HUDEP-2 (cell line): ENCODE results near the gene ACOX1.

Experiments
- DNase-seq, 76 experiments: peaks; one replicate each; lab custom pipeline; 2025; ENCODE audit not compliant: unreplicated experiment in 76 of 76; lab: John Stamatoyannopoulos, UW

ACOX1 gene

DNA sequence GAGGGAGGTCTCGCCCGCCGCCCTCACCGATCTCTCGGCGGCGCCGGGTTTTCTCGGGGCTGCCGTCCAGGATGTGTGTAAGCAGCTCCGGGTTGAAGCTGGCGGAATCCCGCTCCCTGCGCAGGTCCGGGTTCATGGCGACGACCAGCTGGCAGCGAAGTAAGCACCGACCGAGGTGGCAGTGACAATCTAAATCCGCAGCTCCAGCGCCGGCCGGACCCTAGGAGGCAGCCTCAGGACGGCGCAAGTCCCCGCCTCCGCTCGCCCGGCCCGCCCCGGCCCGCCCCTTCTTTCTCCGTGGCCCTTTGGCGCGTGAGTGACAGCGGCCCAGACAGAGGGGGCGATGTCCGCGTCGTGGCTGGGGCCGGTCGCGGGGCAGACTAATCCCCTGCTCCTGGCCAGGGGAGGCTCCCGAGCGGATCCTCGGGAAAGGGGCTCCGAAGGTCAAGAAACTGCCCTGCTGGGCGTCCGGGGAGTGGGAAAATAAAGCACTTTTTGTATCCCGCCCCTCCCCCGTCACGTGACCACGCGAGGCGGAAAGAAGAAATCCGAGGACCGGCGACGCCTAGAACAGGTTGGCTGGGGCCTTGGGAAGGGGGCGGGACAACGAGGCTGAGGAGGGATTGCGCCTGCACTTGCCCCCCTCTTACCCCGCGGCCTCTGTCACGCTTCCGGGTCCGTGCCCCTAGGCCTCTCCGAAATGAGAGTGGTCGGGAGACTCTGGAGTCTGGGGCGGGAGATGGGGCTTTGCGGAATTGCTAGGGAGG is at the start of gene ACOX1, which contains the start of gene TEN1:
Gene ACOX1 (minus strand): TSS at position 229 of the 767 bp plus-strand sequence. CDS start 93 bp downstream, at position 136.
Gene TEN1 (plus strand): TSS at position 303 of the 767 bp plus-strand sequence. CDS start 6,953 bp downstream, outside the sequence.
- DNase-seq = peak in 75 of 76 experiments; percentile 30 to 98 (median 89)

DNA sequence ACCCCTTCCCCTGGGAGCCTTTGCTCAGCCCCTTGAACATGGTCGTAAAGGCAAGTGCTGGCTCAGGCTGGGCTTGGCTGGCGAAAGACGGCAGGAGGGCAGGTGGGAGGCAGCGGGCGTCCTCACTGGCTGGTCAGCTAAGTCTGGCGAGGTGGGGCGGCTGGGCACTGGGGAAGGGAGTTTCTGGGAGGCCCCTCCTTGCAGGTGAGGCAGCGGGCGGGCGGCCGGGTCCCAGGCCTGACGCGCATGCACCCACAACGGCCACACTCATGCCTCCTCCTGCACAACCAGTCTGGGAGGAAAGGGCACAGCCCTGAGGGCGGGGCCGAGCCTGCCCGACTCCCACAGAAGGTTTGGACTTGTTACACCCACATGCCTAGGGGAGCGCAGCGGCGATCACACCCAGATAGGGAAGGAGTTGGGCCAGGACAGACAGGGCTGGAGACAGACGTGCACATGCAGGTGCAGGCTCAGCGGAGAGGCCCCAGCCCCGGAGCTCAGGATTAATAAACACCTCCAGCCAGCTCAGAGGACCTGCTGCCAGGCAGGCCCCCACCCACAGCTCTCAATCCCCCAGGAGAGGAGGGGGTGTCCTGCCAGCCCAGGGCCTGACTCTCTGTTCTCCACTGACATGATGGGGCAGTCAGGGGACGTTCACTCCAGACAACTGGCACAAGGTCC is 48.3 kb upstream of the ACOX1 start, which contains the start of gene EVPL:
Gene EVPL (minus strand): TSS at position 148 of the 681 bp plus-strand sequence. CDS start 108 bp downstream, at position 40.
- DNase-seq = peak in 73 of 76 experiments; percentile 11 to 87 (median 72)

DNA sequence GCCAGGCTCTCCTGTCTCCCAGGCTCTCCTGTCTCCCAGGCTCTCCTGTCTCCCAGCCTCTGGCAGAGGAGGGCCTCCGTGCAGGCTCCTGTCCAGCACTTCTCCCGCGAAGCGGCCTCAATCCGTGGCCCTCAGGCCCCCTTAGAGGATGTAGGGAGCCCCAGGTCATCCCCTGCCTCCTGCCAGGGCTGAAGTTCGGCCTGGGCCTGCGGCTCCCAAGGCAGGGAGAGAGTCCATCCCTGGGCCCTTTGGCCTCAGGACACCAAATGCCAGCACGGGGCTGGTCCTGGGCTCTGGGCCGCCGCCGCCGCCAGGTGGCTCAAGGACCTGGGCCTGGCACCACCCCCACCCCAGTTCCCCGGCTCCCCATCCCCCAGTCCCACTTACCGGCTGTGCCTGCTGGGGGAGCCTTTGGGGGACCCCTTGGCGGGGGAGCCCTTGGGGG is 47.8 kb upstream of the ACOX1 start:
- no peak for DNase-seq

DNA sequence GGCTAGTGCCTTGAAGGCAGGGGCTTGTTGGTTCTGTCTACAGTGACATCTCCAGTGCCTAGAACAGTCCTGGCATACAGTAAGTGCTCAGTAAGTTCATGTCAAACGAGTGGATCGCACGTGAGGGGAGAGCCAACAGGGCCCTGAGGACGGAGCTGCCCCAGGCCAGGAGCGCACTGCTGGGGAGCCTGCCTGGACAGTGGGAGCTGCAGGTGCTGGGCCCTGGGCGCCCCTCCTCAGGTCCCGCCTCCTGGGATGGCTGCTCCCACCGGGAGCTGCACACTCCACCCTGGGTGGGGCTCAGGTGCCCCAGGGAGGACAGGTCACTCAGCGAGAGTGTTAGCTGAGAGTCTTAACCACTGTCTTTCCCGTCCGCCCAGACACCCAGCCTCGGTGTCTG is 46.3 kb upstream of the ACOX1 start:
- no peak for DNase-seq

DNA sequence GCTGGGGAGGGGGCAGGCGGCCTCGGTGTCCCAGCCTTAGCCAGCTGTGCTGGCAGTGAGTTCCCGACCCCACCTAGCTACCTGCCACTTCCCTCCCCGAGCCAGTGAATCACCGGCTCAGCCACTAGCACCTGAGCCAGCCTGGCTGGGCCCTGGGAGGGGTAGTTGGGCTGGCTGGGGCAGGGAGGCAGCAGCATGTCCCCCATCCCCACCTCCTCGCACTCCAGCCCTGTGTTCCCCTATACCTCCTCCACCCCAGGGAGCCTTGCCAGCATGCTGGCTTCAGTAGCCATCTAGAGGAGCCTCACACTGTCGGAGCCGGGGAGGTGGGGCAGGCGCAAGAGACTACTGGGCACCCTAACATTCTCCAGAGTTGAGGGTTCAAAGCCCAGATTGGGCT is 45.4 kb upstream of the ACOX1 start:
- DNase-seq = no peak

DNA sequence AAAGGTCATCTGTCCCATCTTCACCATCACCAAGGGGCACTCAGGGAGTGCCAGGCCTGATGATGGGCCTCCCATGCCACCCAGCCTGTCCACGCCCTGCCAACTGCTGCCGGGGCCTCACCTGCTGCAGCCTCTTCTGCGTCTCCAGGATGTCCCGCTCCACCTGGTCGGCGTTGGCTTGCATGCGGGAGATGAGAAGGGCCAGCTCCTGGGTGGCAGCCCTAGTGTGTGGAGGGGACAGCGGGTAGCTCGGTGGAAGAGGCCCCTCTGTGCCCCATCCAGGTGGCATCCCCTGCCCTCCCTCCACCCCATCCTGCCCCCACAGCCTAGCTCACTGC is 44.9 kb upstream of the ACOX1 start:
- no peak for DNase-seq

DNA sequence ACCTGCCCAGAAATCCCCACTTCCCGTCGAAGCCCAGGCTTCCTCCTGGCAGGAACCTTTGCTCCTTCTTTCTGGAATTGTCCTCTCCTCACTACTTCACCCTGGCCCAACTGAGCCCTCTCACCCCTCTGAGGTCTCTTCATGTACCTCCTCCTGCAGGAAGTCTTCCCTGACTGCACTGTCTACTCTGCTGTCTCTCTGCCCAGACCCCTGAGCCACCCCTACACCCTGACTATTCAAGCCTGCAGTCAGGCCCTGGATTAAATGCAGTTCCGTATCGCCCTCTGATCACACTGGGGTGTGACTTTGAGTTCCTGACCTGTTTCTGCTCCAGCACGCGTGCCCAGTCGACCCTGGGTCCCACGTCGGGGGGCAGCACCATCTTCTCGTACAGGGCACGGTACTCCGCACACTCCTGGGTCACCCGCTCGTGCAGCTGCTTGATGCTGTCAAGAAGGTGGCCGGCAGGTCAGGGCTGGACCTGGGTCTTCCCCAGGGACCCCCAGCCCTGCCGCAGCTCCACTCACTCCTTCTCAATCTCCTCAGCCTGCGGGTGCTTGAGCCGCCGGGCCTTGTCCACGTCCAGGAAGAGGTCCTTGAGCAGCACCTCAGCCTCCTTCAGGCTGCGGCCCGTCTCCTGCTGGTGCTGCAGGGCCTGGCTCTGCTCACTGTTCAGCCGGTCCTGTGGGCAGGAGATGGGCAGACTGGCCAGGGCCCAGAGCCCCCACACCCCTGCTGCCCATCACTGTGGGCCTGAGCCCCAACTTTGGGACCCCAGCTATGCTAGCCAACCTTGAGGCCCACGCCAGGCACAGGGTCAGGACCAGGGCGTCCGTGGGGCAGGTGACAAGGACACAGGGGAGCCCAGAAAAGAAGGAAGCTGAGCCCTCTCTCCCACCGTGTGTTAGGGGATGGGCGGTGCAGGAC is 44.3 kb upstream of the ACOX1 start:
- no peak for DNase-seq

DNA sequence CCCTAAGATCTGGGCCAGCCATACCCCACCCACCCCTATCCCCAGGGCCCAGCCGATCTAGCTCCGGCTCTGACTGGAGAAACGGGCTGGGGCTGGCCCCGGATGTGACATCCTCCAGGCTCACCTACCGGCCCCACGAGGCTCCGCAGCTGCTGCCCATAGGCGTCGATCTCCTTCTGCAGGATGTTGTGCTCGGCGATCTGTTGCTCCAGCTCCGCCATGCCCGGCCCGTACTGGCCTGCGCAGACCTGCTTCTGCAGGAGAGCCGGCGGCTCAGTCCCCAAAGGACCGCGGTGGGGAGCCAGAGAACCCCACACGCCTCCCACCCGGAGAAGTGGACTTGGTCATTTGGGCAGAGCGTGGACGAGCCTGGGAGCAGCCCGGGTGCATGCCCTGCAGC is 43.3 kb upstream of the ACOX1 start:
- DNase-seq = no peak

DNA sequence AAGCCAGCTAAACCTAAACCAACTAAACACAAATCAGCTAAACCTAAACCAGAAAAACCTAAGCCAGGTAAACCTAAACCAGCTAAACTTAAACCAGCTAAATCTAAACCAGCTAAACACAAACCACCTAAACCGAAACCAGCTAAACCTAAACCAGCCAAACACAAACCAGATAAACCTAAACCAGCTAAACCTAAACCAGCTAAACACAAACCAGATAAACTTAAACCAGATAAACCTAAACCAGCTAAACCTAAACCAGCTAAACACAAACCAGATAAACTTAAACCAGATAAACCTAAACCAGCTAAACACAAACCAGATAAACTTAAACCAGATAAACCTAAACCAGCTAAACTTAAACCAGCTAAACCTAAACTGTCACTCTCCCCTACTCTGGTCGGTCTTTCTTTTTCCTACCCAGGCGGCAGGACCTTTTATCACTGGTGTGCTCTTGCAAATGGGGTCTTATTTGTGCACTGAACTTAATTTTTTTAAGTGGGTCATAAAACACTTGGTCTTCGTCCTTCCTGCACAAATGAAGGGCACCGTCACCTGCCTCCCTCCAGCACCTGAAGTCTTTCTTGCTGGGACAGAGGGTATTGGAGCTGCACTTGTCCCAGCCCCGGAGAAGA is 41.0 kb upstream of the ACOX1 start:
- no peak for DNase-seq

DNA sequence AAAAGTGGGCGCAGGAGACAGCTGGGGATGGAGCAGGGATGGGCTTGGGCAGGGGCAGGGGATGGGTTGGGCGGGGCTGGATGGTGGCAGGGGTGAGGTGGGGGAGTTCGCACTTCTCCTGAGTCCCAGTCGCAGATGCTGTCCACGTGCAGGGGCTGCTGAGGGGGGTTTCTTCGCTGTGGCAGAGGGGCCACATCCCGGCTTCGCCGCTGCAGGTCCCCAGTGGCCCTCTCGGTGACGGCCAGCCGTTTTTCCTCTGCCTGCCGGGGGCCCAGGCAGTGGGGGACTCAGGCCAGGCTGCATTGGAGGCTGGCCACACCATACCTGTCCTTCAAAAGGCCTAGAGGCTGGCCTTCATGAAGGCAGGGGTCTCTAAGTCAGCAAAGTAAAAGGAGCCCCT is 39.8 kb upstream of the ACOX1 start:
- no peak for DNase-seq

DNA sequence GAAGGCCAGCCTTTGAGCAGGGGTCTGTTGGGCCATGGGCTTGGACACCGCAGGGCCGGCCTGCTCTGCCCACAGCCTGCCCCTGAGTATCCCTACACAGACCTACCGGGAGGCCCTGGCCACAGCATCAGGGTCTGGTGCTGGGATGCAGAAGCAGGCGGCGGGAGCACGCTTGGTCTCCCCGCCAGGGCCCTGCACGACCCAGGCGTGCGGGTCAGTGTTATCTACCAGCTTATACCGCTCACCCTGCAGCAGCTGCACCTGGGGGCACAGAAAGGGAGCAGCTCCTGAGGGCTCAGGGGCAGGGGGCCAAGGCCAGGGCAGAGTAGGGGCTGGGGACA is 39.3 kb upstream of the ACOX1 start:
- DNase-seq = no peak

DNA sequence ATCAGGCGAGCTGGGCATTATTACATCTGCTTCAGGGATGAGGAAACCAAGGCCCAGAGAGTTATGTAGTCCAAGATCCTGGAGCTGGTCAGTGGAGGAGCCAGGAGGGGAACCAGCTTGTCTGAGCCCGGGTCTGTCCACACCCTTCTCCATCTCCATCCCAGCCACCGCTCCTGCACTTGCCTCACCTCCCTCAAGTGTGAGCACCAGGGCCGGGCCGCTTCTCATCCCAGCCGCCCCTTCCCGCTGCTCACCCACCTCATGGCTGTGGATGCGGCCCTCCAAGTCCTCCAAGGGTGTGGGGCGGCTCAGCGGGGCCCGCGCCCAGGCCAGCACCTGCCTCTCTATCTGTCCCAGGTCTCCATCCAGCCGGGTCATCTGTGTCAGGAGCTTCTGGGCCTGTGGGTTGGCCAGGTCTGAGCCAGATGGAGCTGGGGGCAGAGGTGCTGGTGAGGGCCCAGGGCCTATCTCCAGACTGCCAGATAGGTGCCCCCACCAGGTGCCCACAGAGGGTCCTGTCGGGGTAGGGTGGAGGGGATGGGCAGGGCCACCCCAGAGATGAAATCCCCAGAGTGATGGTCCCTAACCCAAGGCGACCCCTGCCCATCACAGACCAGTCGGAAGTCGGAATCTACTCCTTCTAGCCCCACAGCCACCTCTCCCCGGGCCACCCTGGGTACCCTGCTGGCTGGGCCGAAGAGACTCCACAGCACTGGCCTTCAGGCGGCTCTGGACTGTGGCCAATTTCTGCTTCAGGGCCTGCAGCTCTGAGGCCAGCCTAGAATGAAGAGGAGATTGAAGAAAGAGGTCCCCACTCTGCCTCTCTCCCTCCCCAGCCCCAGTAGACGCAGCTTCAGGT is 38.7 kb upstream of the ACOX1 start:
- no peak for DNase-seq

DNA sequence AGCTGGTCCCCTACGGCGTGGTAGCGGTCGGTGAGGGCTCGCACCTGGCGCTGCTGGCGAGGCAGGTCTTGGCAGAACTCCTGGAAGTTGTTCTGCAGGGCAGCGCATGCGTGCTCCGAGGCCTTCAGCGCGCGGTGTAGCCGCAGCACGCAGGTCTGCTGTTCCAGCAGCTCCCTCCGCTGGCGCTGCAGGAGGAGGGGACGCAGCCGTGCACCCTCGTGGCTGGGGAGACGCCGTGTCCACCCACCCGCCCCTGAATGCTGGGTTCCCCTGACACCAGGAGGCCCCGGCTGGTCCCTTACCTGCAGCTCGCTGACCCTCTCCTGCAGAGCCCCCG is 35.9 kb upstream of the ACOX1 start:
- no peak for DNase-seq

DNA sequence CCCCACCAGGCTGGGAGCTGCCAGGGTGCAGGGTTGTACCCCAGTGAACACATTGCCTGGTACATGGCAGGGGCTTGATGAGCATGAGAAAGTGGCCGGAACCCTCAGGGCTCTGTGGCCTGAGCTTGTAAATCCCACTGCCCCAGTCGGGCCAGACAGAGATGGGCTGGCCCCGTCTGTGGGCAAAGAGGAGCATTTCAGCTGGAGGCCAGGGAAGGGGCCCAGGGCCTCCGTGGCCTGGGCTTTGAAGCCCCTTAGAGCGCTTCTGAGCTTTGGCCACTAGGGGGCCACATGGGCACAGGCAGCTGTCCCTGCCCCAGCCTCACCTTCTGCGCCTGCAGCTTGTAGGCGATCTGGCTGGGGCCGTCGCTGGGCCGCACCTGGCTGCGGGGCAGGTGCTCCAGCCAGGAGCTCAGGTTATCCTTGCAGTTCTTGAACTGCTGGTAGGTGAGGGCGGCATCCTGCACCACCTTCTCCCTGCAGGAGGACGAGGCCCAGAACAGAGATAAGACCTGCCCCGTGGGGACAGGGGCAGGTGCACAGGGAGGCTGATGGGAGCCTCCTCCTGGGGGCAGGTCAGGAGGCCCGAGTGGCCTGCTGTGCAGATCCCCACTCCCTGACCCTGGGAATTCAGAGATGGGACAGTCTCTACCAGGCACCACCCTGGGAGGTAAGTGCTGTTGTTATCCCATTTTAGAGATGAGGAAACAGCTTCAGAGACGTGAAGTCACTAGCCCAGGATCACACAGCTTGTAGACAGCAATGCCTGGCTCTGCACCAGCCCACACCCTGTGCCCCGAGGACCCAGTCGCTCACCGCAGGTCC is 35.3 kb upstream of the ACOX1 start:
- peak in 56 of 76 experiments; percentile 12 to 73 (median 46) for DNase-seq

DNA sequence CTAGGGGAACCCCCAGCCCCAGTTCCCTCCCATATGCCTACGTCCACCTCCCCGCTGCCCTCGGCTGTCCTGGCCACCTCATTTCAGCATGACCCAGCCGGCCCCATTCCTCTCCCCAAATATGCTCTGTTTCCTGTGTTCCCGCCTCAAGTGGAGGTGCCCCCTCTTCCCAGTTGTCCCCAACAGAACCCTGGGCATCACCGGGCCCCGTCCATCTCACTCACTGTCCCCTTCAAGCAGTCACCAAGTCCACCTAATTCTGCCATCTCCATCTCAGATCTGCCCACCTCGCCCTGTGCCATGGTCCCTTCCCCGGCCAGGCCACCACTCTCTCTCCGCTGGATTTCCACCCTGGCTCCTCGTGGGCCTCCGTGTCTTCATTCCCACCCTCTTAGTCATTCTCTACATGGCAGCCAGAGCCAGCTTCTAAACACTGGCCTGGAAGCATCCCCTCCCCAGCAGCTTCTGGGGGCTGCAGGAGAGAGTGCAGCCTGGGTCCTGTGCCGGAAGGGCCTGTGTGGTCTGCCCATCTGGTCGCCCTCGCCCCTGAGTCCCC is 34.5 kb upstream of the ACOX1 start:
- no peak for DNase-seq

DNA sequence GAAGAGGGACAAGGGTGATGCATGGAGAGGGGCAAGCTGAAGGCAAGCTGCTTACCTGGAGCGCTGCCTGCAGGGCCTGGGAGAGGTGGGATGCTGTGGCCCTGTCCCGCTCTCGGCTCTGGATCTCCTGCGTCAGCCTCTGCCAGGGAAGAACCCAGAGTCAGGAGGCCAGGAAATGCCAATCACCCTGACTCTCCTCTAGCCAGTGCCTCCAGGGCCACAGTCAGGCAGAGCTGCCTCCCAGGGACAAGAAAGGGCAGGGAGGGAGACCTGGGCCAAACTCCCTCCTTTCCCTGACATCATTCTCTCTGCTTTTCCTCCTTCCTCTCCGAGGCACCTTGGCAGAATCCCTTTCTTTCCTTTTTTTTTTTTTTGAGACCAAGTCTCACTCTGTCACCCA is 33.0 kb upstream of the ACOX1 start:
- DNase-seq = no peak

DNA sequence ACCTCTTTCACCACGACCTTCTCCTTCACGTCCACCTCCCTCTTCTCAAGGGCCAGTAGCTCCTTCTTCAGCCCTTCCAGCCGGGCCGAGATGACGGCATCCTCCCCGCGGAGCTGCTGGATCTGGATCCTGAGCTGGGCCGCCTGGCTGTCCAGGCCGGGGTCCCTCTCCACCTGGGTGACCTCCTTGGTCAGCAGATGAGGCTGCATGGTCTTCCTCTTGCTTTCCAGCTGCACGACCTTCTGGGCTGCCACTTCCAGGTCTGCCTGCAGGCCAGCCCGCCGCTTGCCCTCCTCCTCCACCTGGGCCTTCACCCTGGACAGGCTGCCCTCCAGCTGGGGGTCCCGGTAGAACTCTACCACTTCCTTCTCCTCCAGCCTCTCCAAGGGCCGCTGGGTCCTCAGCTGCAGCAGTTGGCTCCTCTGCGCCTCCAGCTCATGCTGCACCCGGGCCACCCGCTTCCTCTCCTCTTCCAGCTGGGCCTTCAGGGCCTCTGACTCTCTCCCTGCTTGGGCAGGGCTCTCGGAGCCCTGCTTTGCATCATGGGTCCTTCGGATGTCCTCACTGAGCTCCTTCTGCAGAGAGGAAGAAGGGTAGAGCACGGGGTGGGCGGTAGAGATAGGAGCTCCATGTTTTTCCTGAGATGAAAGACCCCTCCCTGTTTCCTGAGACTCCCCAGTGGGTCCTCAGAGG is 31.1 kb upstream of the ACOX1 start:
- no peak for DNase-seq

DNA sequence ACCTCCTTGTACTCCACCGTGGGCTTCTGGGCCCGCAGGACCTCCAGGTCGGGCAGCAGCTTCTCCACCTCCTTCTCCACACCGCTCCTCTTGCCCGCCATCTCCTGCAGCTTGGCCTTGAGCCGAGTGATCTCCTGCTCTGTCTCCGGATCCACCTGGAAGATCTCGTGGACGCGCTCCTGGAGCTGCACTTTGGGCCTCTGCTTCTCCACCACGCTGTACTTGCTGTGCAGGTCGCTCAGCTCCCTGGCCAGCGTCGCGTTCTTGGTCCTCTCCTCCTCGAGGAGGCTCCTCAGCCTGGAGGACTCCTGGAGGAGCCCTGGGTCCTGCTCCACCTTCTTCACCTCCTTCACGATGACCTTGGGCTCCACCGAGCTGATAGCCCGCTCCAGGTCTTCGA is 30.5 kb upstream of the ACOX1 start:
- DNase-seq = no peak
